K562 (cell line): ENCODE data around the gene CCDC61. TPM values are rescaled to one million over a fixed set of nuclear protein-coding genes. Genes with fewer than 3 reads are reported as not detected.
A peak's percentile ranks its signal among the peaks of the same experiment; 100 is the strongest.

Experiments
- ATAC-seq: fragments of 200-7000 bp; cut with Tn5 transposase; 3 replicates; pipeline ENCODE4 v1.9.1; 2020; ENCODE audit warnings: moderate library complexity
- BruUV-seq: library from RNA; stranded (reverse); fragments of 400-500 nt; replicated peaks from 2 replicates; lab custom pipeline; 2021; lab: Mats Ljungman, UMichigan
- CTCF ChIA-PET: fragments of 300-600 bp; formaldehyde crosslinking; extraction: SDS; loops from one replicate; lab custom pipeline; 2021; ENCODE audit warnings: low intra/inter-chr PET ratio; lab: Yijun Ruan, JAX
- POLR2A ChIA-PET: fragments of 300-600, 350-650 bp; sonication (Branson Sonifier 250); formaldehyde crosslinking; extraction: SDS; loops from one replicate; lab custom pipeline; 2021; ENCODE audit warnings: antibody characterized with exemption, inconsistent platforms; lab: Yijun Ruan, JAX
- DNase-seq, 4 experiments: peaks; one replicate each; pipeline versions ENCODE4 v3.0.0 to v3.0.0-alpha.2; 2011 to 2018; ENCODE audit warnings: low spot score in 3 of 4, mixed read lengths in 3 of 4; ENCODE audit errors: extremely low read depth in 1 of 4
- FAIRE-seq: peaks from 2 replicates; lab custom pipeline; 2011; peaks lifted over from hg19 to GRCh38; lab: Jason Lieb, UNC
- H2AFZ ChIP-seq: 2 replicates; pipeline ENCODE4 v1.6.0; 2011; ENCODE audit warnings: low read depth, low read length, control low read depth, inconsistent platforms
- H3K27ac ChIP-seq: fragments of 200-600 bp; 3 replicates; pipeline ENCODE4 v1.8.0; 2011; ENCODE audit warnings: low read depth, mild to moderate bottlenecking, control low read depth, inconsistent platforms, low read length, moderate library complexity, mixed read lengths; ENCODE audit errors: extremely low read depth
- H3K27me3 ChIP-seq, 2 experiments: fragments of 300-600 bp in 1 of 2; 2 replicates in 1 of 2; 3 replicates in 1 of 2; pipeline versions ENCODE4 v1.6.0 to v1.8.0; 2011; ENCODE audit warnings: inconsistent platforms in 2 of 2, low read length in 2 of 2, mild to moderate bottlenecking in 1 of 2, mixed read lengths in 1 of 2, moderate library complexity in 1 of 2; ENCODE audit not compliant: control insufficient read depth in 2 of 2, insufficient read depth in 2 of 2
- H3K36me3 ChIP-seq: fragments of 300-600 bp; 3 replicates; pipeline ENCODE4 v1.8.0; 2011; ENCODE audit warnings: mild to moderate bottlenecking, low read length, inconsistent platforms; ENCODE audit not compliant: control insufficient read depth, insufficient read depth
- H3K4me1 ChIP-seq, 2 experiments: fragments of 200-600 bp in 1 of 2; replicated peaks in 1 of 2; 2 replicates in 1 of 2; 3 replicates in 1 of 2; pipeline versions ENCODE4 v1.5.1 to v1.8.0; 2011; ENCODE audit warnings: inconsistent platforms in 2 of 2, low read length in 2 of 2, mild to moderate bottlenecking in 1 of 2, mixed read lengths in 1 of 2, moderate library complexity in 1 of 2; ENCODE audit not compliant: control insufficient read depth in 2 of 2, insufficient read depth in 2 of 2
- H3K4me2 ChIP-seq: 2 replicates; pipeline ENCODE4 v1.6.1; 2011; ENCODE audit warnings: low read length, control low read depth, inconsistent platforms, mixed read lengths; ENCODE audit not compliant: insufficient read depth
- H3K4me3 ChIP-seq: fragments of 200-600 bp; sonication (generic), shearing (Covaris generic); 2 replicates; pipeline ENCODE4 v1.5.1; 2016; ENCODE audit warnings: control low read depth, inconsistent platforms
- H3K79me2 ChIP-seq: fragments of 200-600 bp; 3 replicates; pipeline ENCODE4 v1.8.0; 2011; ENCODE audit warnings: low read length, inconsistent platforms; ENCODE audit not compliant: control insufficient read depth, insufficient read depth
- H3K9ac ChIP-seq, 2 experiments: 2 replicates each; pipeline versions ENCODE4 v1.6.0 to v1.6.1; 2011; ENCODE audit warnings: low read depth in 2 of 2, low read length in 2 of 2, control low read depth in 1 of 2, inconsistent platforms in 1 of 2, mild to moderate bottlenecking in 1 of 2, mixed read lengths in 1 of 2; ENCODE audit not compliant: insufficient read depth in 1 of 2
- H3K9me1 ChIP-seq: one replicate; pipeline ENCODE4 v1.6.0; 2011; ENCODE audit warnings: inconsistent platforms, mild to moderate bottlenecking, low read length, moderate library complexity; ENCODE audit not compliant: control insufficient read depth, insufficient read depth
- H3K9me3 ChIP-seq: replicated peaks from 2 replicates; pipeline ENCODE4 v1.5.1; 2011; ENCODE audit warnings: low read depth, low read length, inconsistent platforms; ENCODE audit not compliant: control insufficient read depth, insufficient read depth
- H4K20me1 ChIP-seq: replicated peaks from 2 replicates; pipeline ENCODE4 v1.6.1; 2011; ENCODE audit warnings: low read length, inconsistent platforms, mixed read lengths; ENCODE audit not compliant: control insufficient read depth, insufficient read depth
- CTCFL ChIP-seq: IDR thresholded peaks from 2 replicates; pipeline ENCODE4 v1.6.1; 2011; ENCODE audit warnings: borderline replicate concordance, low read depth, mild to moderate bottlenecking, moderate library complexity, low read length; ENCODE audit not compliant: insufficient read depth, poor library complexity, severe bottlenecking
- EGR1 ChIP-seq: fragments of 450-650 bp; conservative IDR thresholded peaks from 2 replicates; pipeline ENCODE4 v1.6.1; 2017; ENCODE audit warnings: mild to moderate bottlenecking
- ETS1 ChIP-seq: conservative IDR thresholded peaks from 2 replicates; pipeline ENCODE4 v1.6.1; 2011; ENCODE audit warnings: low read depth, mild to moderate bottlenecking, low read length; ENCODE audit not compliant: control insufficient read depth
- OTX1 ChIP-seq: fragments of 450-650 bp; formaldehyde crosslinking; IDR thresholded peaks from 2 replicates; pipeline ENCODE4 v1.4.0; 2022; ENCODE audit warnings: mild to moderate bottlenecking
- PCBP2 ChIP-seq: fragments of 200-400 bp; formaldehyde crosslinking; IDR thresholded peaks from 2 replicates; pipeline ENCODE4 v1.6.1; 2018; ENCODE audit warnings: low read length, low read depth, mild to moderate bottlenecking, moderate library complexity; ENCODE audit not compliant: poor library complexity, severe bottlenecking
- RNF219 ChIP-seq: fragments of 250-450 bp; sonication (Bioruptor Pico); IDR thresholded peaks from 2 replicates; pipeline ENCODE4 v1.5.0; 2022; ENCODE audit warnings: mild to moderate bottlenecking
- ZNF707 ChIP-seq: fragments of 250-450 bp; sonication (Bioruptor Pico); conservative IDR thresholded peaks from 2 replicates; pipeline ENCODE4 v1.8.0; 2022; ENCODE audit warnings: inconsistent platforms, mild to moderate bottlenecking, moderate library complexity
- WGBS: fragments of 100-300 bp; shearing (Covaris generic); methylation state at CpG from one replicate; pipeline ENCODE4 v1.1.6; 2016; ENCODE audit warnings: low coverage, mixed read lengths; ENCODE audit not compliant: insufficient coverage; ENCODE audit errors: missing lambda C conversion rate; 5-methylcytosine and 5-hydroxymethylcytosine counted together
- in situ Hi-C: fragments of 300-500 bp; cut with MboI; formaldehyde crosslinking; loops from 4 replicates; pipeline ENCODE4 v1.15.0; 2018; ENCODE audit warnings: inconsistent platforms, mixed read lengths
- intact Hi-C: fragments of 100-400 bp; cut with micrococcal nuclease; formaldehyde crosslinking; loops from 2 replicates; pipeline ENCODE4 v1.14.2; 2022
- polyA plus RNA-seq, 8 experiments: library from polyadenylated mRNA; depleted of rRNA in 4 of 8; stranded (reverse) in 5 of 8; unstranded in 3 of 8; fragments of >200 nt; fragmentation: Nextera tagmentation in 2 of 8; fragmentation: Illumina TruSeq in 1 of 8; extraction: Ambion mirVana in 2 of 8; extraction: Trizol in 1 of 8; gene quantifications; 2 replicates each; pipeline versions ENCODE4 v1.2.1 to v1.2.3, GENCODE V29; 2011 to 2014; ENCODE audit warnings: inconsistent platforms in 1 of 8, missing spikeins in 1 of 8
- total RNA-seq, 7 experiments: library from RNA; depleted of rRNA in 6 of 7; stranded (reverse); fragments of >200 nt in 6 of 7; fragmentation: Illumina TruSeq in 2 of 7; extraction: Trizol in 2 of 7; gene quantifications; 2 replicates each; pipeline versions ENCODE4 v1.2.1 to v1.2.3, GENCODE V29; 2011 to 2021; ENCODE audit warnings: low replicate concordance in 1 of 7

CCDC61 gene
- total and polyA plus RNA-seq, 9 of the 15 experiments (the other 6 are each of a cell fraction or from before 2014, with no cell fraction given), result 0.07 to 27.0 (median 10.3) TPM

GRCh38 chr19:46021531-46022041, 26.3 kb downstream of the CCDC61 start:
- peaks cover 8 to 29% of the 10 kb centered on the region in 2 experiments; a peak in 4 of 5 replicates for H3K4me1 ChIP-seq
- no peak overlapping the region for H2AFZ ChIP-seq
- no peaks in the 10 kb centered on the region for H3K27me3 ChIP-seq
- FAIRE-seq (peak; percentile 67), DNase-seq (peak; percentile 44 to 63 (median 56)), ATAC-seq (peak; percentile 92)
- no peak overlapping the region for H3K27ac ChIP-seq
- in situ Hi-C loops (no loop called here), intact Hi-C loops (loop anchor here (5.0 kb wide), 1 partner anchor 109 kb away; the partner anchor contains the start of gene NANOS2)
- 43% methylated on average over 11 of the region's 11 CpGs for WGBS
- ChIA-PET POLR2A (interaction anchor here (1.0 to 1.6 kb wide), 2 partner anchors 10 to 26 kb away, joined by 3 to 5 read pairs; partner anchors contain the start of gene CCDC61), CTCF (interaction anchor here (0.6 kb wide), 1 partner anchor 61 kb away, joined by 3 read pairs; no protein-coding TSS in a partner anchor)
- no TSS peak for BruUV-seq
- peak overlapping the region in 1 of 2 experiments; percentile 45; a peak in 1 of 4 replicates for H3K9ac ChIP-seq
- no peaks in the 10 kb centered on the region for H3K9me3 ChIP-seq
- H4K20me1 ChIP-seq, result peaks cover 2% of the 10 kb centered on the region; the same call in 1 of the 2 replicates
- H3K9me1 ChIP-seq, result no peaks in the 10 kb centered on the region
- no peak overlapping the region for H3K4me2 ChIP-seq
- no peaks in the 10 kb centered on the region for H3K79me2 ChIP-seq
- peaks cover 14% of the 10 kb centered on the region; the same call in 1 of the 3 replicates for H3K36me3 ChIP-seq
- no peak overlapping the region for H3K4me3 ChIP-seq
- TF ChIP-seq ZNF707 (CRISPR knock-in tag) (no peak), CTCFL (peak; percentile 22), PCBP2 (no peak), EGR1 (peak; percentile 21; the same call in 1 of the 2 replicates), RNF219 (CRISPR knock-in tag) (no peak), ETS1 (no peak), OTX1 (CRISPR knock-in tag) (no peak)
